Measurements from ENCODE around the gene RWDD4. TPM values are rescaled to one million over a fixed set of nuclear protein-coding genes. Genes with fewer than 3 reads are reported as not detected.

RWDD4 gene
- total and polyA plus RNA-seq, 10 donors, result 8.3 to 16.9 (median 13.2) TPM

GRCh38 chr4:183657564-183657963 is 1.4 kb downstream of the RWDD4 start:
- Histone ChIP-seq H3K36me3 (peaks cover 0 to 32% (median 5%) of the 10 kb centered on the region in 6 donors), H3K9me3 (no peaks in the 10 kb centered on the region), H3K4me3 (peak overlapping the region in 2 of 8 donors; percentile 82 to 91), H3K27ac (no peak overlapping the region), H3K4me1 (peaks cover 26 to 54% (median 33%) of the 10 kb centered on the region in 6 donors), H3K27me3 (replicated peaks in 1 of 7) (no peaks in the 10 kb centered on the region)
- WGBS, 5 donors, result 49 to 66% (median 64%) methylated on average over 3 of the region's 3 CpGs
- TF ChIP-seq POLR2AphosphoS5 (IDR thresholded peaks at IDR 0.05) (no peak), CTCF (IDR thresholded peaks at IDR 0.05 in 8 of 11, conservative IDR thresholded peaks at IDR 0.05 in 3 of 11) (no peak), POLR2A (IDR thresholded peaks at IDR 0.05) (no peak)
- intact Hi-C loops (cut with DNase I; ENCODE audit: low total_unique reads), result loop anchor here (10.0 kb wide), 1 partner anchor 153 kb away; the partner anchor contains the start of gene ING2
- DNase-seq, result no peak

- no peak overlapping the region for H3K27ac ChIP-seq
- TF ChIP-seq CTCF (IDR thresholded peaks at IDR 0.05 in 8 of 11, conservative IDR thresholded peaks at IDR 0.05 in 3 of 11) (no peak), POLR2A (IDR thresholded peaks at IDR 0.05) (no peak), POLR2AphosphoS5 (IDR thresholded peaks at IDR 0.05) (no peak)
- no peaks in the 10 kb centered on the region for H3K27me3 ChIP-seq (replicated peaks in 1 of 7)
- WGBS, 5 donors, result 89 to 94% (median 91%) methylated on average over 7 of the region's 7 CpGs
- peaks cover 0 to 90% (median 55%) of the 10 kb centered on the region in 6 donors for H3K36me3 ChIP-seq
- H3K4me1 ChIP-seq, result no peaks in the 10 kb centered on the region
- intact Hi-C loops (cut with DNase I; ENCODE audit: low total_unique reads), result no loop called here
- DNase-seq, result no peak
- no peaks in the 10 kb centered on the region for H3K9me3 ChIP-seq
- H3K4me3 ChIP-seq, result no peak overlapping the region
Observed at GRCh38 chr4:183645326-183645725, 13.7 kb downstream of the RWDD4 start.

- intact Hi-C loops (cut with DNase I; ENCODE audit: low total_unique reads), result no loop called here
- H3K4me1 ChIP-seq, result no peaks in the 10 kb centered on the region
- H3K36me3 ChIP-seq, result peaks cover 0 to 29% (median 12%) of the 10 kb centered on the region in 6 donors
- TF ChIP-seq POLR2A (IDR thresholded peaks at IDR 0.05) (no peak), POLR2AphosphoS5 (IDR thresholded peaks at IDR 0.05) (no peak), CTCF (IDR thresholded peaks at IDR 0.05 in 8 of 11, conservative IDR thresholded peaks at IDR 0.05 in 3 of 11) (no peak)
- H3K27me3 ChIP-seq (replicated peaks in 1 of 7), result no peaks in the 10 kb centered on the region
- 79 to 96% (median 81%) methylated on average over 3 of the region's 3 CpGs for WGBS, 5 donors
- H3K4me3 ChIP-seq, result no peak overlapping the region
- H3K9me3 ChIP-seq, result no peaks in the 10 kb centered on the region
- H3K27ac ChIP-seq, result no peak overlapping the region
- no peak for DNase-seq
Observed at GRCh38 chr4:183639291-183639690, 19.7 kb downstream of the RWDD4 start.

GRCh38 chr4:183638436-183638835 is 20.5 kb downstream of the RWDD4 start:
- TF ChIP-seq CTCF (IDR thresholded peaks at IDR 0.05 in 8 of 11, conservative IDR thresholded peaks at IDR 0.05 in 3 of 11) (no peak), POLR2A (IDR thresholded peaks at IDR 0.05) (no peak), POLR2AphosphoS5 (IDR thresholded peaks at IDR 0.05) (no peak)
- Histone ChIP-seq H3K27me3 (replicated peaks in 1 of 7) (no peaks in the 10 kb centered on the region), H3K4me3 (no peak overlapping the region), H3K27ac (no peak overlapping the region), H3K36me3 (peaks cover 0 to 21% (median 5%) of the 10 kb centered on the region in 6 donors), H3K9me3 (no peaks in the 10 kb centered on the region), H3K4me1 (no peaks in the 10 kb centered on the region)
- 92 to 96% (median 95%) methylated on average over 5 of the region's 5 CpGs for WGBS, 5 donors
- intact Hi-C loops (cut with DNase I; ENCODE audit: low total_unique reads), result no loop called here
- no peak for DNase-seq
